Smooth muscle cell of bladder (primary cell): ENCODE results near the gene ANXA11. TPM values are rescaled to one million over a fixed set of nuclear protein-coding genes. Genes with fewer than 3 reads are reported as not detected.

Experiments
- total RNA-seq: library from RNA; depleted of rRNA; stranded (reverse); fragments of >200 nt; gene quantifications from 2 replicates; pipeline ENCODE4 v1.2.3, GENCODE V29; 2014

Gene ANXA11
- total RNA-seq, result 52.5 and 82.4 TPM in 2 replicates

GRCh38 chr10:80205477-80206276, at the start of gene ANXA11:
Gene ANXA11 (minus strand): TSS chr10:80205537. CDS start chr10:80172861, 32,676 bp downstream.

DNA sequence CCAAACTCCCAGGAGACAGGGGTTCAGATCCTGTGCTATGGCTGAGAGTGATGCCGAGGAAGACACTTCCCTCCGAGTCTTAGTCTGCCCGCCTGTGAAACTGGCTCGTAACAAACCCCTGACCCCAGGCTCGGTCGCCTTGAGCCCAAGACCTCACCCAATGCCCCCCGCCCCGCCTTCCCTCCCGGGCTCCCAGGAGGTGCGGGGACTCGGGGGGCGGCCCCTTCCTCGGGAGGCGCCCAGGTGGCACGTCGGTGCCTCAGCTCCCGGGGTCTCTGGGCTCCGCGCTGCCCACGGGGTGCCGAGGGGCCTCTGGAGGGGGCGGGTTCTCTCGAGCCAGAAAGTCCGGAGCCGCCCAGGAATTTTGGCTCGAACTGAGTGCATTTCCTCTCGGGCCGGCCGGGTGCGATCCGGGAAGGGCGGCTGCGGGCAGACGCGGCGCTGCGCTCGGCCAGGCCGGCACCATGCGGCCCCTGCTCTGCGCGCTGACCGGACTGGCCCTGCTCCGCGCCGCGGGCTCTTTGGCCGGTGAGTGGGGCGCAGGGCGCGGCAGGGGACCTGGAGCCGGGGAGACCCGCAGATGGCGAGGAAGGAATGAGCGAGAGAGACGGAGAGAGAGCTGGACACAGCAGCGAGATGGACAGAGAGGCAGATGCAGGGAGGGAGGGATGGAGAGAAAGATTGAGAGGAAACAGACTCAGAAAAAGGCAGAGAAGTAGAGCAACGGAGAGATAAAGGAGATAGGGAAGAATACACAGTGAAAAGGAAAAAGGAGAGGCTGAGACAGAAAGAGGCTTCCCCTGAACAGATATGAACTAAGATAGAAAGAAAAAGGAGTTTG, 72.8 kb downstream of the ANXA11 start, which contains the start of gene PLAC9:
PLAC9 (plus strand) TSS at position 432 of the 841 bp plus-strand sequence; CDS start at position 465, 33 bp downstream.

Other genes starting within 250 kb of the ANXA11 start
- gene TMEM254, start 126.9 kb downstream of the ANXA11 start, total RNA-seq, result 7.4 and 9.3 TPM in 2 replicates
- gene PLAC9, start 72.8 kb downstream of the ANXA11 start, total RNA-seq, result 12.3 and 18.9 TPM in 2 replicates
- not detected in 2 replicates for gene MAT1A, start 84.1 kb upstream of the ANXA11 start, total RNA-seq
- not detected in 2 replicates for gene DYDC1, start 151.2 kb upstream of the ANXA11 start, total RNA-seq
- gene DYDC2, start 151.2 kb upstream of the ANXA11 start, total RNA-seq, result not detected in 2 replicates
- gene PRXL2A, start 203.0 kb upstream of the ANXA11 start, total RNA-seq, result 3.6 and 4.9 TPM in 2 replicates
- 7.4 and 12.0 TPM in 2 replicates for gene TSPAN14, start 248.8 kb upstream of the ANXA11 start, total RNA-seq